Measurements from ENCODE around the gene AUTS2. TPM values are rescaled to one million over a fixed set of nuclear protein-coding genes. Genes with fewer than 3 reads are reported as not detected.
"Not testable (repeated sequence)": the region's sequence is repeated elsewhere in the genome, so short reads cannot be mapped to it uniquely, and the experiment has no call there.

Gene AUTS2
- polyA plus RNA-seq, 3 donors = 0.08 to 0.35 TPM; not detected in 1

- DNase-seq = no peak
- H3K79me2 ChIP-seq (ENCODE audit: insufficient read depth, low read length) = no peaks in the 10 kb centered on the region
- no peaks in the 10 kb centered on the region for H3K36me3 ChIP-seq (replicated peaks in 1 of 2; ENCODE audit: control insufficient read depth in 1 of 2, insufficient read depth in 2 of 2, low read length in 2 of 2)
- no peak overlapping the region for H2AFZ ChIP-seq (ENCODE audit: insufficient read depth, low read depth, low read length, poor library complexity, severe bottlenecking)
- intact Hi-C loops (cut with micrococcal nuclease) = no loop called here
- peaks cover 0 to 3% of the 10 kb centered on the region in 2 donors for H3K9me3 ChIP-seq (replicated peaks in 1 of 2; ENCODE audit: control insufficient read depth in 1 of 2, insufficient read depth in 1 of 2, low read length in 2 of 2)
- Mint-ChIP-seq H3K4me1 (no peaks in the 10 kb centered on the region), H3K27me3 (ENCODE audit: low read depth in 3 of 3) (no peaks in the 10 kb centered on the region), H3K4me3 (no peak overlapping the region), H3K36me3 (no peaks in the 10 kb centered on the region), H3K9me3 (peaks cover 0 to 6% (median 2%) of the 10 kb centered on the region in 7 donors), H3K27ac (no peak overlapping the region)
- no peak overlapping the region for H3K9ac ChIP-seq (ENCODE audit: insufficient read depth, low read length, poor library complexity, severe bottlenecking)
- 91% methylated on average over 4 of the region's 7 CpGs for WGBS (ENCODE audit: insufficient coverage)
- TF ChIP-seq CTCF (IDR thresholded peaks at IDR 0.05) = no peak
- no peaks in the 10 kb centered on the region for H3K4me1 ChIP-seq (ENCODE audit: control insufficient read depth in 1 of 2, insufficient read depth in 2 of 2, low read length in 2 of 2)
- H3K27me3 ChIP-seq (ENCODE audit: control insufficient read depth in 2 of 2, insufficient read depth in 2 of 2, low read length in 2 of 2) = no peaks in the 10 kb centered on the region
- H3K4me2 ChIP-seq (replicated peaks; ENCODE audit: extremely low read depth, low read length, poor library complexity, severe bottlenecking) = no peak overlapping the region
- no peak overlapping the region for H3K4me3 ChIP-seq (replicated peaks in 1 of 3; ENCODE audit: low read depth in 2 of 3, low read length in 3 of 3)
- H4K20me1 ChIP-seq (ENCODE audit: insufficient read depth, low read length) = no peaks in the 10 kb centered on the region
- H3K27ac ChIP-seq (ENCODE audit: low read depth in 1 of 2, low read length in 2 of 2) = no peak overlapping the region
Observed at GRCh38 chr7:69782917-69783684, 184.8 kb downstream of the AUTS2 start.

GRCh38 chr7:69786130-69786529 is 187.9 kb downstream of the AUTS2 start:
- intact Hi-C loops (cut with micrococcal nuclease); H2AFZ ChIP-seq (ENCODE audit: insufficient read depth, low read depth, low read length, poor library complexity, severe bottlenecking); H3K27ac Mint-ChIP-seq; H4K20me1 ChIP-seq (ENCODE audit: insufficient read depth, low read length); H3K9me3 ChIP-seq (replicated peaks in 1 of 2; ENCODE audit: control insufficient read depth in 1 of 2, insufficient read depth in 1 of 2, low read length in 2 of 2); H3K4me2 ChIP-seq (replicated peaks; ENCODE audit: extremely low read depth, low read length, poor library complexity, severe bottlenecking); H3K4me3 Mint-ChIP-seq; H3K79me2 ChIP-seq (ENCODE audit: insufficient read depth, low read length); H3K9me3 Mint-ChIP-seq; H3K4me3 ChIP-seq (replicated peaks in 1 of 3; ENCODE audit: low read depth in 2 of 3, low read length in 3 of 3); H3K36me3 ChIP-seq (replicated peaks in 1 of 2; ENCODE audit: control insufficient read depth in 1 of 2, insufficient read depth in 2 of 2, low read length in 2 of 2); H3K27me3 Mint-ChIP-seq (ENCODE audit: low read depth in 3 of 3); H3K4me1 ChIP-seq (ENCODE audit: control insufficient read depth in 1 of 2, insufficient read depth in 2 of 2, low read length in 2 of 2); H3K27ac ChIP-seq (ENCODE audit: low read depth in 1 of 2, low read length in 2 of 2); H3K36me3 Mint-ChIP-seq; DNase-seq; H3K27me3 ChIP-seq (ENCODE audit: control insufficient read depth in 2 of 2, insufficient read depth in 2 of 2, low read length in 2 of 2); H3K9ac ChIP-seq (ENCODE audit: insufficient read depth, low read length, poor library complexity, severe bottlenecking); H3K4me1 Mint-ChIP-seq: not testable (repeated sequence)
- WGBS (ENCODE audit: insufficient coverage) = 100% methylated on average over 3 of the region's 6 CpGs

Measured in CD14-positive monocyte (primary cell).